Measurements from ENCODE around the gene OBSL1. TPM values are rescaled to one million over a fixed set of nuclear protein-coding genes. Genes with fewer than 3 reads are reported as not detected.

Gene OBSL1
- total RNA-seq, 1 donor from 2014 or later, result 208 TPM

GRCh38 chr2:219573166-219573565 is 1.8 kb upstream of the OBSL1 start:
- Histone ChIP-seq H3K9me3 (replicated peaks) (no peaks in the 10 kb centered on the region), H3K36me3 (no peaks in the 10 kb centered on the region), H3K4me3 (no peak overlapping the region), H3K27ac (replicated peaks) (no peak overlapping the region), H3K27me3 (ENCODE audit: low read depth) (peaks cover 52% of the 10 kb centered on the region), H3K4me1 (peaks cover 35% of the 10 kb centered on the region)
- intact Hi-C loops (cut with micrococcal nuclease), result no loop called here
- no peak for TF ChIP-seq CTCF (IDR thresholded peaks at IDR 0.05; ENCODE audit: borderline replicate concordance)
- no peak for DNase-seq

GRCh38 chr2:219572237-219573001 is 1.1 kb upstream of the OBSL1 start, which contains the start of gene INHA:
Gene INHA, plus strand, starts transcription at chr2:219572310. Its CDS starts 65 bp downstream, at chr2:219572375.
- intact Hi-C loops (cut with micrococcal nuclease), result no loop called here
- peaks cover 50% of the 10 kb centered on the region for H3K27me3 ChIP-seq (ENCODE audit: low read depth)
- peaks cover 35% of the 10 kb centered on the region for H3K4me1 ChIP-seq
- peak within 1 kb of the TSS; percentile 93 for H3K27ac ChIP-seq (replicated peaks)
- DNase-seq, result no peak
- no peaks in the 10 kb centered on the region for H3K9me3 ChIP-seq (replicated peaks)
- H3K4me3 ChIP-seq, result peak within 1 kb of the TSS; percentile 79
- H3K36me3 ChIP-seq, result no peaks in the 10 kb centered on the region
- TF ChIP-seq CTCF (IDR thresholded peaks at IDR 0.05; ENCODE audit: borderline replicate concordance), result no peak

- peaks cover 44% of the 10 kb centered on the region for H3K27me3 ChIP-seq (ENCODE audit: low read depth)
- no peak for DNase-seq
- no peak for TF ChIP-seq CTCF (IDR thresholded peaks at IDR 0.05; ENCODE audit: borderline replicate concordance)
- H3K36me3 ChIP-seq, result peaks cover 14% of the 10 kb centered on the region
- intact Hi-C loops (cut with micrococcal nuclease), result no loop called here
- H3K9me3 ChIP-seq (replicated peaks), result no peaks in the 10 kb centered on the region
- peaks cover 32% of the 10 kb centered on the region for H3K4me1 ChIP-seq
- peak overlapping the region; percentile 79 for H3K4me3 ChIP-seq
- peak overlapping the region; percentile 93 for H3K27ac ChIP-seq (replicated peaks)
These were observed 422 bp downstream of the OBSL1 start for GRCh38 chr2:219570924-219571310.

- DNase-seq, result no peak
- no peak for TF ChIP-seq CTCF (IDR thresholded peaks at IDR 0.05; ENCODE audit: borderline replicate concordance)
- Histone ChIP-seq H3K36me3 (peaks cover 14% of the 10 kb centered on the region), H3K4me3 (peak overlapping the region; percentile 79), H3K9me3 (replicated peaks) (no peaks in the 10 kb centered on the region), H3K4me1 (peaks cover 33% of the 10 kb centered on the region), H3K27me3 (ENCODE audit: low read depth) (peaks cover 41% of the 10 kb centered on the region), H3K27ac (replicated peaks) (peak overlapping the region; percentile 93)
- intact Hi-C loops (cut with micrococcal nuclease), result no loop called here
These were observed 980 bp downstream of the OBSL1 start for GRCh38 chr2:219570194-219570923.

GRCh38 chr2:219569635-219570034 is 1.7 kb downstream of the OBSL1 start:
- Histone ChIP-seq H3K27ac (replicated peaks) (peak overlapping the region; percentile 93), H3K36me3 (peaks cover 17% of the 10 kb centered on the region), H3K9me3 (replicated peaks) (no peaks in the 10 kb centered on the region), H3K27me3 (ENCODE audit: low read depth) (peaks cover 35% of the 10 kb centered on the region), H3K4me3 (peak overlapping the region; percentile 79), H3K4me1 (peaks cover 40% of the 10 kb centered on the region)
- intact Hi-C loops (cut with micrococcal nuclease), result no loop called here
- no peak for TF ChIP-seq CTCF (IDR thresholded peaks at IDR 0.05; ENCODE audit: borderline replicate concordance)
- DNase-seq, result no peak
